Lung (tissue), 12 donors: ENCODE results near the gene FOXA2. TPM values are rescaled to one million over a fixed set of nuclear protein-coding genes. Genes with fewer than 3 reads are reported as not detected.

Experiments used
- ATAC-seq: fragments of 200-7000 bp; cut with Tn5 transposase; one replicate; pipeline ENCODE4 v1.9.1; 2020; ENCODE audit warnings: moderate number of reproducible peaks; ENCODE audit not compliant: insufficient read depth, low FRiP score
- DNase-seq, 3 donors: peaks; one replicate each; pipeline ENCODE4 v3.0.0-alpha.2; 2013 to 2017
- H3K27ac ChIP-seq, 2 donors: one replicate each; pipeline ENCODE4 v1.5.1; 2013; ENCODE audit warnings: mild to moderate bottlenecking in 2 of 2, moderate library complexity in 2 of 2, control low read depth in 1 of 2, inconsistent platforms in 1 of 2, low read depth in 1 of 2, low read length in 1 of 2
- H3K27me3 ChIP-seq, 3 donors: one replicate each; pipeline ENCODE4 v1.5.1; 2013; ENCODE audit warnings: low read length in 2 of 3; ENCODE audit not compliant: control insufficient read depth in 3 of 3, insufficient read depth in 3 of 3
- H3K36me3 ChIP-seq, 4 donors: one replicate each; pipeline ENCODE4 v1.5.1; 2013; ENCODE audit warnings: low read length in 4 of 4, mild to moderate bottlenecking in 1 of 4, moderate library complexity in 1 of 4; ENCODE audit not compliant: control insufficient read depth in 4 of 4, insufficient read depth in 4 of 4
- H3K4me1 ChIP-seq, 5 donors: one replicate each; pipeline ENCODE4 v1.5.1; 2013; ENCODE audit warnings: low read length in 5 of 5, mild to moderate bottlenecking in 2 of 5, moderate library complexity in 1 of 5; ENCODE audit not compliant: control insufficient read depth in 5 of 5, insufficient read depth in 5 of 5
- H3K4me3 ChIP-seq: one replicate; pipeline ENCODE4 v1.5.1; 2013; ENCODE audit warnings: mild to moderate bottlenecking, control low read depth, moderate library complexity
- H3K9ac ChIP-seq, 2 donors: one replicate each; pipeline ENCODE4 v1.5.1; 2013; ENCODE audit warnings: low read length in 2 of 2, control low read depth in 1 of 2; ENCODE audit not compliant: insufficient read depth in 1 of 2
- H3K9me3 ChIP-seq, 4 donors: one replicate each; pipeline ENCODE4 v1.5.1; 2013; ENCODE audit warnings: low read length in 3 of 4, mild to moderate bottlenecking in 1 of 4, moderate library complexity in 1 of 4; ENCODE audit not compliant: control insufficient read depth in 4 of 4, insufficient read depth in 3 of 4
- CTCF ChIP-seq: IDR thresholded peaks from 2 replicates; pipeline ENCODE4 v1.5.1; 2012; ENCODE audit warnings: mild to moderate bottlenecking; ENCODE audit errors: control extremely low read depth, extremely low read depth
- WGBS, 2 donors: extraction: QIAGEN DNeasy Blood & Tissue Kit; methylation state at CpG; one replicate each; pipeline ENCODE4 v1.1.7; 2013; 5-methylcytosine and 5-hydroxymethylcytosine counted together
- polyA plus RNA-seq, 2 donors: library from polyadenylated mRNA; stranded (reverse); fragments of 200-250 nt; gene quantifications; one replicate each; pipeline ENCODE4 v1.2.1, GENCODE V29; 2013
- total RNA-seq, 2 donors: library from RNA; depleted of rRNA in 1 of 2; stranded (reverse); fragments of >200 nt in 1 of 2; gene quantifications; one replicate each; pipeline ENCODE4 v1.2.1, GENCODE V29; 2014 to 2021
- donor health status: control.
- donor health status: control.
- donor health status: Bipolar disorder and iron deficiency.
- donor health status: healthy.
- donor health status: DM: yes; HTN: yes; CAD: no.

The FOXA2 gene
- total and polyA plus RNA-seq, 4 donors, result 10.0 to 39.5 (median 17.6) TPM

- Histone ChIP-seq H3K4me1 (no peaks in the 10 kb centered on the region), H3K36me3 (no peaks in the 10 kb centered on the region), H3K9ac (no peak overlapping the region), H3K27ac (no peak overlapping the region), H3K9me3 (peaks cover 0 to 2% (median 0%) of the 10 kb centered on the region in 4 donors), H3K4me3 (no peak overlapping the region), H3K27me3 (no peaks in the 10 kb centered on the region)
- ATAC-seq (no peak), DNase-seq (no peak)
- TF ChIP-seq CTCF, result no peak
- WGBS, 2 donors, result 91 to 93% methylated on average over 5 of the region's 5 CpGs
Observed at GRCh38 chr20:22535483-22535882, 48.9 kb downstream of the FOXA2 start.

GRCh38 chr20:22533823-22534751 lies 50.3 kb downstream of the FOXA2 start:
- DNase-seq (no peak), ATAC-seq (no peak)
- H3K27me3 ChIP-seq, result no peaks in the 10 kb centered on the region
- peaks cover 0 to 1% (median 0%) of the 10 kb centered on the region in 5 donors for H3K4me1 ChIP-seq
- H3K9me3 ChIP-seq, result peaks cover 0 to 2% (median 0%) of the 10 kb centered on the region in 4 donors
- no peak overlapping the region for H3K27ac ChIP-seq
- TF ChIP-seq CTCF, result no peak
- H3K36me3 ChIP-seq, result no peaks in the 10 kb centered on the region
- H3K9ac ChIP-seq, result no peak overlapping the region
- WGBS, 2 donors, result 88 to 90% methylated on average over 10 of the region's 10 CpGs
- H3K4me3 ChIP-seq, result no peak overlapping the region

- Histone ChIP-seq H3K9me3 (peaks cover 0 to 2% (median 0%) of the 10 kb centered on the region in 4 donors), H3K9ac (no peak overlapping the region), H3K27me3 (no peaks in the 10 kb centered on the region), H3K27ac (no peak overlapping the region), H3K4me3 (no peak overlapping the region), H3K4me1 (peaks cover 0 to 2% (median 0%) of the 10 kb centered on the region in 5 donors), H3K36me3 (no peaks in the 10 kb centered on the region)
- TF ChIP-seq CTCF, result no peak
- 87 to 93% methylated on average over 3 of the region's 3 CpGs for WGBS, 2 donors
- no peak for ATAC-seq
- DNase-seq, result no peak
Observed at GRCh38 chr20:22532598-22532997, 51.8 kb downstream of the FOXA2 start.
